Hematopoietic multipotent progenitor cell treated with erythropoietin and hydrocortisone succinate and interleukin-3 and kit ligand, for 4 days (in vitro differentiated cells): Measurements from ENCODE around the gene PLXNC1.

Experiments
- DNase-seq: peaks from one replicate; pipeline ENCODE4 v3.0.0-alpha.2; 2015

PLXNC1 gene

GRCh38 chr12:94135896-94136295 lies 12.5 kb upstream of the PLXNC1 start:
- no peak for DNase-seq

DNA sequence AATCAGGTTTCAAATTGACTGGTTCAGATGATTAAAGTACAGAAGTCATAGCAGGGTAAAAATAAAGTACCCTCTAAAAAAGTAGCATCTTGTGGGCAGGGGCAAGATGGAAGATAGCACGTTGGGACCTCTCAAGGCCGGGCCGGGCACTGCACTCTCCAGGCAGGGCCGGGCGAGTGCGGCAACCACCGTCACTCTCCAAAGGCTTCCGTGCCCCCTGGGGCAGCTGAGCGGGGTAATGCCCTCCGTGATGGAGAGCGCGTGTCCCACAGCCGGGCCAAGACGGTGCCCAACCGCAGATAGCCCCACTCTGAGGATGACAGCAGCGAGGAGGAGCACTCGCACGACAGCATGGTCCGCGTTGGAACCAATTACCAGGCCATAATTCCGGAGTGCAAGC lies 8.6 kb upstream of the PLXNC1 start:
- DNase-seq = no peak

GRCh38 chr12:94140556-94140955 lies 7.8 kb upstream of the PLXNC1 start:
- DNase-seq = peak; percentile 80

- DNase-seq = no peak
Measured at GRCh38 chr12:94141004-94141764, 7.2 kb upstream of the PLXNC1 start.

DNA sequence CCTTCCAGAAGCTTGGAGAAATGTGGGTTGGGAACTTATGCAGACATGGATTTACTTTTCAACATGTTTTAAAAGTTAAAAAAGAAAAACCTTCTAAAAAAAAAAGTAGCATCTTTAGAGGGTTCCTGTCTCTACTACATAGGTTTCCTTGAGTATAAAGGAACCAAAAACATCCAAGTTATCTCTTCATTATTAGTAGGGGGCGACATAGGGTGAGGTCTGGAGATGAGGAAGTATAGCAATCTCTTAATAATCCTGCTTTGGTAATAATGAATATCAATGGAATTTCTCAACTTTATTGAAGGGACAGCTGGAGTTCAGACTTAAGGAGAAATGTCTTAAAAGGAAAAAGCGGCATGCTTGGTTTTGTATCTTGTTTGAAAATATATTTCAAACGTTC lies 6.5 kb upstream of the PLXNC1 start:
- DNase-seq = peak; percentile 54

DNA sequence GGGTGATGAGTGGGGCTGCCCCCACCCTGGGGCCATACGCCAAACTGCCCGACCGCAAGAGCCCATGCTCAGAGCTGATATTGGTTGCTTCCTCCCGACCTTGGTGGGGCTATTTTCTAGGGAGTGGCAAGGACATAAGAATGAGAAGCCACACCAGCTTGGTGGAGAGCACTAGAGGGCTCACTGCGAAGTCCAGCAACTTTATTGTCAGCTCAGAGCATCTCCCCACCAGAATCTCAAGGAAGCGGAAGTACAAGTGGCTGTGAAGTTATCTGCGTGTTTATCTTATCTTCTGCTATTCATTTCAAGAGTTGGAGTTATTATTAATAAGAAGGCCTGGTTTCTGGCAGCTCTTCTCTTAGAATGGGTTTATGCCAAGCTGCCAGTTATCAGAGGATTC lies 4.9 kb upstream of the PLXNC1 start:
- DNase-seq = peak; percentile 67

GRCh38 chr12:94143951-94144350 lies 4.4 kb upstream of the PLXNC1 start:
- DNase-seq = no peak

DNA sequence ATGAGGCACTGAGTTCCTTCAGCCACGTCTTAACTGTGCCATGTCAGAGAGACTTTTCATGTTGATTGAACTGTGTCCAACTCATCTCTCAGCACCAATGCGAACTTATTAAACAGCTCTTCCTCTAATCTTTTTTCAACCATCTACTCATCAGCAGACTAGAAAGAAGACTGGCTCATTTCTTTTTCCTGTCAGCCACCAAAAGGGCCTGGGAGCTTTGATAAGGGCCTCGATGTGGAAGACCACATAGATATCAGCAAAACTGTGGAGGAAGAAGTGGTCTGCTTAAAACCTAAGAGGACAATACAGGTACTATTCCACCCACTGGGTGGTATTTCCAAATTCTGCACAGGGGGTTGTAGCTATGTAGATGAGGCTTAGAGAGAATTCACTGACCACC lies 3.6 kb upstream of the PLXNC1 start:
- peak; percentile 91 for DNase-seq

DNA sequence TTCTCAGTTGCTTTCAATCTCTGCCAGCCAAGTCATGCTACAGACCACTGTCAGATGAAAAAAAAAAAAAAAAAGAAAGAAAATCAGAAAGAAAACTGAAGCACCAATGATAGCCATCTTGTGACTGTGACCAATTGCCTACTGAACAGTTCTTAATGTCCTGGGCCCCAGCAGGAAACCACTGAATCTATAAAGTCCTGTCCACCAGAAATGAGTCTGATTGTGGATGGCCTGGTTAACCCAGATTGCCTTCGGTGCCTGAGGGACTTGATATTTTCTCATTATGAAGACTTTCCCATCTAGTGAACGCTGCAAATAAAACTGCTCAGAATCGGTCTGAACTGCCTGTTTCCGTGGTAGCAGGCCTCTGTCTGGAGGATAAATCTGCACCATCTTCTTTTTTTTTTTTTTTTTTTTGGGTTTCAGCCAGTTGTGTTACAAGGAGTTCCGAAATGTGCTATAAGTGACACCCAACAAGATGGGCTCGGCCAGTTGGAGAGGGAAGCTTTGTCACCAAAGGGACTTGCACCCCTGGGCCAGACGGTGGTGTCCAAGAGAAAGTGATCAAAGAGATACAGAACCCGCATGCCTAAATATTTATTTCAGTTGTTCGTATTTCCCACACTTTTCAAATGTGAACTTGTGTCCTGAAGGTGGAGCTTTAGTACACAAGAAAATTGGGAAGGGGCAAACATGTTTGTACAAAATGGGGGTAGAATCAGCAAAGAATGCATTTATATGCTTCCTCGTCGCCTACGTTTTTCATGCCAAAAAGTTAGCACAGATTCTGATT lies 3.0 kb upstream of the PLXNC1 start:
- DNase-seq = peak; percentile 84

- peak; percentile 61 for DNase-seq
Measured at GRCh38 chr12:94146166-94146936, 2.0 kb upstream of the PLXNC1 start.

- DNase-seq = no peak
Measured at GRCh38 chr12:94147387-94147990, 888 bp upstream of the PLXNC1 start.

GRCh38 chr12:94148739-94149118 lies 352 bp downstream of the PLXNC1 start:
- DNase-seq = no peak

DNA sequence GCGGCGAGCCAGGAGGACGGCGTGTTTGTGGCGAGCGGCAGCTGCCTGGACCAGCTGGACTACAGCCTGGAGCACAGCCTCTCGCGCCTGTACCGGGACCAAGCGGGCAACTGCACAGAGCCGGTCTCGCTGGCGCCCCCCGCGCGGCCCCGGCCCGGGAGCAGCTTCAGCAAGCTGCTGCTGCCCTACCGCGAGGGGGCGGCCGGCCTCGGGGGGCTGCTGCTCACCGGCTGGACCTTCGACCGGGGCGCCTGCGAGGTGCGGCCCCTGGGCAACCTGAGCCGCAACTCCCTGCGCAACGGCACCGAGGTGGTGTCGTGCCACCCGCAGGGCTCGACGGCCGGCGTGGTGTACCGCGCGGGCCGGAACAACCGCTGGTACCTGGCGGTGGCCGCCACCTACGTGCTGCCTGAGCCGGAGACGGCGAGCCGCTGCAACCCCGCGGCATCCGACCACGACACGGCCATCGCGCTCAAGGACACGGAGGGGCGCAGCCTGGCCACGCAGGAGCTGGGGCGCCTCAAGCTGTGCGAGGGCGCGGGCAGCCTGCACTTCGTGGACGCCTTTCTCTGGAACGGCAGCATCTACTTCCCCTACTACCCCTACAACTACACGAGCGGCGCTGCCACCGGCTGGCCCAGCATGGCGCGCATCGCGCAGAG lies 873 bp downstream of the PLXNC1 start:
- peak; percentile 80 for DNase-seq

DNA sequence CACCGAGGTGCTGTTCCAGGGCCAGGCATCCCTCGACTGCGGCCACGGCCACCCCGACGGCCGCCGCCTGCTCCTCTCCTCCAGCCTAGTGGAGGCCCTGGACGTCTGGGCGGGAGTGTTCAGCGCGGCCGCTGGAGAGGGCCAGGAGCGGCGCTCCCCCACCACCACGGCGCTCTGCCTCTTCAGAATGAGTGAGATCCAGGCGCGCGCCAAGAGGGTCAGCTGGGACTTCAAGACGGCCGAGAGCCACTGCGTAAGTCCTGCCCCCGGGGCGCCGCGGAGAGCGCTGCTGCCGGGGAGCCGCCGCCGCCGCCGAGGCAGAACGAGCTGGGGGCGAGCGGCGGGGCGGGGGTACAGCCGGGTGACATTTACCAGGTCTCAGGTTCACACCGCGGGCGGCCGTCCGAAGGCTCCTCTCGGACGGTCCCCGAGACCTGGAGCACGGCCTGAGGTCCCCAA lies 1.4 kb downstream of the PLXNC1 start:
- peak; percentile 66 for DNase-seq

DNA sequence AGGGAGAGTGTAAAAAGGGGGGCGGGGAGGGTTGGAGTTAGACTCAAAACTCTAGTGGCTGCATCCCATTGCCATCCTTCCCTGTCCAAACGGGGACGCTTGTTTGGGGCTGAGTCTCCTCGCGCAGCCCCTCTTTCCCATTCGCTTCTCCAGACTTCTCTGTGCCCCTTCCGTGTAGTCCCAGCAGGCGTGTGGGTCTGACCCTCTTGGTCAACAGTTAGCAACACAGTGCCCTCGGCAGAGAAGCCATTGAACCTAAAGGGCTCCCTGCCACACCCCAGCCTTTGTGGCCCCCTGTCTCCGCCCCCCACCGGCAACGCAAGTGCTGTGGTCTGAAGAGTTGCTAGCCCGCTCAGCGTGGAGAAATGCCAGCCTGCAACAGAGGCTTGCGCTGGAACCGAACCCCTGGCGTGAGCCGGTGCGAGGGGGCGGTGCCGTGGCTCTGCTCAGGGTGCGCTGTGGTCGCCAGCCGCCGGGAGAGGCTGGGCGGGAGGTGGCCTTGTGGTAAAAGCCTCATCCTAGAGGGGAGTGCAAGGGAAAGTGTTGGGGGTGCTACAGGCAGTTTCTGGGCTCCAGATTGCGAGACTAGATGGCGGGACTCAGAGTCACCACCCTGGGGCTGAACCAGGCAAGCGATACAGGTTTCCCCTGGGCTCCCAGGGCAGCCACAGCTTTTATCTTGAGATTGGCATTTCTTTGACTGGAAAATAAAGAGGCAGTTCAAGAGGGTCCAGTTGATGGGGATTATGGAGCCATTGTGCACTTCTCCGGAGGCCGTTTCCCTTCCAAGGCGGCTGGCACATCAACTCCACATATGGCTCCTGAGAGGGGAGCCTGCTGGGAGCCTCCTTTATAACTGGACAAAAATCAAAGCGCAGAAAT lies 2.1 kb downstream of the PLXNC1 start:
- DNase-seq = peak; percentile 87

GRCh38 chr12:94151582-94151981 lies 3.2 kb downstream of the PLXNC1 start:
- no peak for DNase-seq

GRCh38 chr12:94152292-94153078 lies 4.1 kb downstream of the PLXNC1 start:
- peak; percentile 56 for DNase-seq

DNA sequence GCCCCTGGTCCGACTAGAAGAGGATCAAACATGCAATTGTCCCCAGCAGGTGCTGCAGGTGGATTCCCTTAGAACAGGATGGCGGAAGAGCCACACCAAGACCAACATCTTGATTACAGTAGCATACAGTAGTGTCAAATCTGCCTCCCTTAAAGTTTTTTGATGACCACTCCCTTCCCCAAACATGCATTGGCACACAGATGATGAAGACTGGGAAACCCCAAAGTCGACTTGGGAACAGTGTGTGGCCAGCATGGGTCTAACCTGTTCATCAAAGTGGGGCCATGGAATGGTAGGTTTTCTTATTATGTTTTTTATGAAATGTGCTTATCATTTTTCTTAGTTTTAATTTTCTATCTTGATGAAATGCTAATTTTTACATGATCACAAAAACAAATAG lies 8.8 kb downstream of the PLXNC1 start:
- no peak for DNase-seq

GRCh38 chr12:94157981-94158411 lies 9.6 kb downstream of the PLXNC1 start:
- peak; percentile 69 for DNase-seq

DNA sequence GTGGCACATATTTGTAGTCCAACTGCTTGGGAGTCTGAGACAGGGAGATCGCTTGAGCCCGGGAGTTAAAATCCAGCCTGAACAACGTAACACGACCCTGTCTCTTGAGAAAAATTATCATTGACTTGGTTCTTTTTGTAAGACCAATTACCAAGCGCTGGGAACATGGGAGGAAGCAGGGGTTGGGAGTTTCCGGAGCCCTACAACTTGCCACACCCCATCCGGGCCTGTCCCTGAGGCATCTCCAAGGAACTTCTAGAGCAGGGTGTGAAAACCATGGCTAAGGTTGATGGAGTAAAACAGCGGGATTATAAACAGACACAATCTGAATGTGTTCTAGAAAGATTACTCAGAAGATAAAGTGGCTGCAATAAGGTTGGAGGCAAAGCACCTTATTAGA lies 10.3 kb downstream of the PLXNC1 start:
- no peak for DNase-seq

- DNase-seq = no peak
Measured at GRCh38 chr12:94162108-94162507, 13.7 kb downstream of the PLXNC1 start.
